ENCODE data around the gene C1QL4.
A peak's percentile ranks its signal among the peaks of the same experiment; 100 is the strongest.
"Not testable (repeated sequence)": the region's sequence is repeated elsewhere in the genome, so short reads cannot be mapped to it uniquely, and the experiment has no call there.

The C1QL4 gene

DNA sequence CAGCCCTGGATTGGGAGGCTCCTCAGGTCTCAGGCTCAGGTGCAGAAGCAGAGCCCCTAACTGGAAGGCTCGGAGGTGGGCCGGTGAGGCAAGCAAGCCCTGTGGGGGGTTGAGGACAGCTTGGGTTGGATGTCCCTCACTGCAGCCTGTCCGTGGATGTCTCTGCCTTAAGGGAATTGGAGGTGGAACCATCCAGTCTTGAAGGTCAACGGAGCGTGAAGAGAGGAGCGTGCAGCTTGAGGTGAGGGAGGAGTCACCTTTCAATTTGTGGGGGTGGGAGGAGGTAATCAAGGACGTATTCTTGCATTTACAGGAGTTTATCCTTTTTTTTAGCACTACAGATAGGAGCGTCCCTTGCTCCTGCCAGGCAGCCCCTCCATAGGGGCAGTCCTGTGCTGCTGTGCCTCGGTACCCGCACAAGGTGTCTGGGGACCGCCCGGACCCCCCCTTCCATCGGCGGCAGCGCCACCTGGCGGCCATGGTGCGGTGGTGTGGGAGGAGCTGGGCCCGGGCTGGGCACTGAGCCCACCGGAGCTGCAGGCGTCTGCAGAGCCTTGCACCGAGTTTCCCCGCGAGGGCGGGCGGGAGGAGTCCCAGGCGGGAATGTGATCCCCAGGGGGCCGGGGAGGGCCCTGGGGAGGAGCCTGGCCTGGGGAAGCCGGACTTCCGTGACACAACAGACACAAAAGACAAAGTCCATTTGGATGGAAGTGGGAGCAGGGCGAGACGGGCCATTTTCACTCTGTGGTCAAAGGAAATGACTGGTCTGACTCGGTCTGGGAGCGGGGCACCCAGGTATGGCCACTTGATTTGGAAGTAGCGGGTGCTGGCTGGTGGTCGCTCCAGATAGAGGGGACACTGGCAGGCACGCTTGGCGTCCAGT, 10.6 kb upstream of the C1QL4 start:
- peak; percentile 65 for DNase-seq

DNA sequence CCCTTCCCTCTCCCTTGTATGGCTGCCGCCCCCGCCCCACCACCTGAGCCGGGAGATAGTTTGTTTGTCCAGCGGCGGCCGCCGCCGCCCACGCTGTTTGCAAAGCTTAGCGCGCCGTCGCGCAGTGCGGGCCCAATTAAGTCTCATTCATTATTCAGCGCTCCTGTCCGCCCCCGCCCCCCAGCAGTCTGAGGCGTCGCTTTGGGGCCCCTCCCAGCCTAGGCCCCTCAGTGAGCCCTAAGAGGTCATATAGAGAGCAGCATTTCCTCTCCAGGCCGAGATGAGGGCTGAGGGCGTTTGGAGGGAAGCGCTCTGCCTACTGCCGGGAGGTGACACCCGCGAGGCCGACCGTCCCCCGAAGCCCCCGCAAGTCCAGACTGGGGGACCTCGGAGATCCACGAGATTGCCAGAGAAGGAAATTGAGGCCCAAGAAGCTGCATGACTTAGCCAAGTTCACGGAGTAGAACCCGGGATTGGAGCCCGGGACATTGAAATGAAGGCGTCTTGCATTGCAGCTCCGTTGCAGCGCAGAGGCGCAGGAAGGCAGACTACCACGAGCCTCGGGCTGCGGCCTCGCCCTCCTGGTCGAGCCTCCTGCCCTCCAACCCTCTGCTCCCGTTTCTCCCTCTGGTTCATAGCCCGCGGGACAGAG, 9.8 kb upstream of the C1QL4 start, which contains the start of gene DNAJC22:
Gene DNAJC22 (plus strand): TSS at position 230 of the 652 bp plus-strand sequence. CDS start 1,985 bp downstream, outside the sequence.
- no peak for DNase-seq

DNA sequence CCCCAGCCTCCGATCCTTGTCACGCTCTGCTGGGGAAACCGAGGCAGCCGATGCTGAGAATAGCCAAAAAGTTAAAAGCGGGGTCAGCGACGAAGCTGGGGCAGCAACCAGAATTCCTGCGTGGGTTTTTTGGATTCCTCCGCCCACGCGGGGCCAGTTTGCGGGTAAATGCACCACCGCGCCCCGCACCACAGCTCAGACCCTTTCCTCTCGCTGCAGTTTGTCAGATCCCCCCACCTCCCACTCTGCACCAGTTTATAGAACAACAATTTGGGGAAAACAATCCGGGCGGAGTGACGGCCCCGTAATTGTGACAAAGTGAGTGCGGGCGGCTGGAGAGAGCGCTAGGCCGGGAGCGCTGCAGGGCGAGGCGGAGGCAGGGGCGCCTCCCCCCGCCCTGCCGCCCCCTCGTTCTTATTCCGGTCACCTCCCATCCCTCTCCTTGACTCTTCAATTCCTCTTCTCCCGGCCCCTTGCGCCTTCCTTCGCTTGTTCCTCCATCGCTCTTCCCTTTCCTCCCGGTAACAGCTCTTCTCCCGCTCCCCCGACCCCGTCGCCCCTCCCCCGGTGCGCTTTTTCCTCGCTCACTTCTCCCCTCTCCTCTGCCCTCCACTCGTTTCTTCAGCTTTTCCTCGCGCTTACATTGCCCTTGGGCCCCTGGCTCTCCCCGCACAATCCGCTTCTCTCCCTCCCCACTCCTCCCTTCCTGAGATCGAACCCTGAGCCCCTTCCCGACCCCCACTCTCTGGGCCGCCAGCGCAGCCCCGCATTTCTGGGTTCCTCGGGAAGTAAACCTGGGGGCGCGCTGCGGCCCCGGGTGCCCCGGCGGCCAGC, 9.1 kb upstream of the C1QL4 start:
- DNase-seq = no peak

DNA sequence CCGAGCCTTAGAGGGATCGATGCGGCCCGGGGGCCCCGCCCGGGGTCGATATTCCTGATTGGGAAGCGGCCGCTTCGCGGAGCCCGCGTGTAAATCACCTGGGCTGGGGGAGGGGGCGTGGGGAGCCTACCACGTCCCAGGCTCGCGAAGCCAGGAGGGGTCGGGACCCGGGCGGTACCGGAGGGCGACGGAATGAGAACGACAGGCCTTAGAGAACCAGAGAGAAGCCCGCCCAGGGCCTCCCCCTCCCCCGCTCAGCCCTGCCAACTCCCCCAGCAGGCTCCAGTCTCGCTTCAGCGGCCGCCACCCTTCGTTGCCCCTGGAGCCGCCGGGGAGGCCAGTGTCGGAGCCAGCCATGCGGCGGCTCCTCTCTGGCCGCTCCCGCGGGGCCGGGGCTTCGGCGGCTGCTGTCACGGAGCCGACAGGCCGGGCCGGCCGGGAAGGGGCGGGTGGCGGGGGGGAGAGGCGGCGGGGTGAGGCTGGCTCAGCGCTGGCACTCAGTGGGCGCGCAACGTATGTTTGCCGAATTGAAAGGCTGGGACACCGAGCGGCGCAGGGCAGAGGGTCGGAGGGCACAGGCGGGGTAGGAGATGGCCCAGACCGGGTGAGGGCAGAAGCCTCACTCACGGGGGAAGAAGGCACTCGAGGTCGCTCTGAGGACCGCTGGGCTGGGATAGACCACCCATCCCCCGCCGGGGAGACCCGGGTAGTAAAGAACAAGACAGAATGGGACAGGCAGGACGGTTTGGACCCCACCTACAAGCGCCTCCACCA, 8.2 kb upstream of the C1QL4 start:
- no peak for DNase-seq

DNA sequence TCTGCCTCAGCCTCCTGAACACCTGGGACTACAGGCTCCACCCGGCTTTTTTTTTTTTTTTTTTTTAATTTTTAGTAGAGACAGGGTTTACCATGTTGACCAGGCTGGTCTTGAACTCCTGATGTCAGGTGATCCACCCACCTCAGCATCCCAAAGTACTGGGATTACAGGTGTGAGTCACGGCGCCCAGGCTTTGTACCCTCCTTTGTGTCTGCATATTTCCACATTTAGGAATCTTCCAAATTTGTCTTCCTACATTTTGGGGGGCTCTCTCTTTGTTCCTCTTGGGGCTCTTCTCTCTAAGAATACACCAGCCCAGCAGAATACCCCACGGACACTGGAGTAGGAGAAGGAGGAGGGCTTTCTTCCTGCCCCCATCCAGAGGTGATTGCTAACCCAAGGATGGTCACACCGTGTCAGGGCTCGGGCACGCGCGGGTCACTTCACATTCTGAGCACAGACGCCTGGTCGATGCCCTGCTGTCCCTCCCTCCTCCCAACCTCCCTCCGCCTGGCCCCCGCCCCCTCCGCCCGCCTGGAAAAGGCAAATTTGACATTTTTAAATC, 7.6 kb upstream of the C1QL4 start:
- no peak for DNase-seq

DNA sequence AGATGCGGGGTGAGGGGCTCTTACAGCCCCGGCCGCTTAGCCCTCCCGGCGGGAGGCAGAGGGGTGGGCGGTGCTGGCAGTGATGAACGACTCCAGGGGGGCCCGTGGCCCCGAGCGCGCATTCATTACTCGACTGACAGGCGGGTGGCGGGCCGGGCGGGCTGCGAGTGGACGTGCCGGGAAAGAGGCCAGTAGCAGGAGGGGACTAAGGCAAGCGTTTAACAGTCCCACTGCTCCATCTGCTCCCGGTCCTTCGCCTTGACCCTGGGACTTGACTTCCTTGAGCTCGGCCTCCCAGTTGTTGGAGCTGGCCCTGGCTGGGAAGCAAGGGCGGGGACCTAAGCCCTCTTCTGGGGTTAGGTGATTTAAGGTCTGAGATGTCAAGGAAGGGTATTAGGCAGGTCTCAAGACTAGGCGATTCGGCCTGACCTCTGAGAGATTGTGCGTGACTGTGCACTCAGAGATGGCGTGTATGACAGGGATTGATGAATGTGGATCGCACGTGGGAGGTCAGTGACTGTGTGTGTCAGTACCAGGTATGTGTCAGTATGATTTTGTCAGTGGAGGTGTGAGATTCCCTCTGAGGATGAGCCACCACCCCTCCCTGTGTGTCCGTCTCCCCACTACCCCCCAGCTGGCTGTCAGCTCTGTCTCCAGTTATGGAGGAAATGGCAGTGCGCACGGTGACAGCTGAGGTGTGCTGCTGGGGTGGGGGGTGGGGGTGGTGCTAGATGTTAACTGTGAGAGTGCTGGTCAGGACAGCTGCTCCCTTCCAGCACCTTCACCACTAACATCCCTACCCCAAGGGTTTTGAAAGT, 6.1 kb upstream of the C1QL4 start:
- DNase-seq = no peak

DNA sequence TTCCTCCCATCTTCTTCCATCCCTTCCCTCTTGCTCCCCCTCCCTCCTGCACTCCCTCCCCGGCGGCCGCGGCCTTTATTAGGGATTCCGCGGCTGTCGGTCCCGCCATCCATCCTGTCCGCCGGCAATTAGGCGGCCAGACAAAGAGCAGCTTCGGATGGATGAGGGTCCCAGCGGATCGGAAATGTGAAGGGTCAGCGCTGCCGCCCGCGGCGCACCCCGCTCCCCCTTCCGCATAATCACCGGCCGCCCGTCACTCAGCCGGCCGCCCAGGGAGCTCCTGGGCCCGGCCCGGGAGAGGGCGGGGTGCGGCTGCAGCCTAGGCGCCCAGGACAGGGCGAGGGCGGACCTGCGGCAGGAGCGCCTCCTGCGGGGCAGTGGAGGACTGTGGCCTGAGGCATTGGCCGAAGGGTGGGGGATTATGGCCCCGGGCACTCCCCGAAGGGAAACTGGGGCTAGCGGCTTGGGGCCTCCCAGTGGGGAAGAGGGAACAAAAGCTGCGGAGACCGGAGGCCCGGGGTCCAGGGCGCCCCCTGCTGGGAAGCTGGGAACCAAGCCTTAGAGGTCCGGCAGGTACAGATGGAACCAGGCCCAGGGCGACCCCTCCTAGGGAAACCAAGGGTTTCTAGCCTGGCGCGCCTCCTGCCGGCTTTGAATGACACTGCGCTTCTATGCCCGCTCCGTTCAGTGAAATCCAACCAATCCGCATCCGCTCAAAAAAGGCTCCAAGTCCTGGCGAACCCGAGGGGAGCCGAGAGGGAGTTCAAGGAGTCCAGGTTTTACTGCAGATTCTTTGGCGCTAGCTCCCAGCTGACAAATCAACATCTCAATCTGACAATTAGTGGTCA, 5.3 kb upstream of the C1QL4 start:
- peak; percentile 84 for DNase-seq

DNA sequence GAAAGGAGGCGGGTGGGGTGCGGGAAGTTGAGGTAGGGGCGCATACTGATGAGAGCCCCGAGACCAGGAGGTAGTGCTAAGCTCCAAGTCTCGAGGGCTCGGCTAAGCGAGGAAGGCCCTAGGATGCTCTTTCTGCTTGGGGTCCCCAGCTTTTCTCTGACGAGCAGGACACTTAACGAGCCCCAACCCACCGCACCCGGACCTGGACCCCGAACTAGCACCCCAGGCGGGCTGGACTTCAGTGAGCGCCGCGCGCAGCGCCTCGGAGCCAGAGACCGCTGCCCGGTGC, 4.7 kb upstream of the C1QL4 start:
- DNase-seq = no peak

DNA sequence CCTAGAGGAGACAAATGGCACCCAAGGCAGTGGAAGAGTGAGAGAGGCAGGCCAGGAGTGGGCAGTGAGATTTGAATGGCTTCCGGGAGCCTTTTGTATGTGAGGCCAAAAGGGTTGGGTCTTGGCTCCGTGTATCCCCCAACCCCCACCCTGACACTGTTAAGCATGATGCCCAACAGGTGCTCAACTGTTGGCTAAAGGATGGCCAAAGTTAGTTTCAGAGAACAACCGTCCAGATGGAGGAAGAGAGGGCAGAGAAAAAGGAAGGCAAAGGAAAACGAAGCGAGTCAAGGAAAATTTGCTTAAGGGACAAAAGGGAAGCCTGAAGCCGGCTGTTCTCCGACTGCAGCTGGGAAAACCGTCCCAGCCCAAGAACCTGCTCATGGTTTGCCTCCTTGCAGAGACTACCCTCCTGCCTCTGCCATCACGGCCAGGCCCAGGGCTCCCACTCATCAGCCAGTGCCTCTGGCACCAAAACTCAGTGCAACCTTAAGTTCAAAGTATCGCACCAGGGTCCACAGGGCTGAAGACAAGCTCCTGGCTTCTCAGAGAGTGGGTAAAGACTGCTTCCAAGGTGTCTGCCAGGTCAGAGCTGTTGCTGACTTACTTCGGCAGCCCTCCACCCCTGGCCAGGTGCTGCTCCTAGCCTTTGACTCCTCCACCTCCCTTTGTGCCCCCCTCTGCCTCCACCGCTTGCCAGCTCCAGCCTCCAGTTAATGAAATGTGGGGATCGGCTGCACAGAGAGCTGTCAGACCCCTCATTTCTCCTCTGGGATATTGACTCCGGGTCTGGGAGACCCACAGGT, 4.2 kb upstream of the C1QL4 start:
- no peak for DNase-seq

DNA sequence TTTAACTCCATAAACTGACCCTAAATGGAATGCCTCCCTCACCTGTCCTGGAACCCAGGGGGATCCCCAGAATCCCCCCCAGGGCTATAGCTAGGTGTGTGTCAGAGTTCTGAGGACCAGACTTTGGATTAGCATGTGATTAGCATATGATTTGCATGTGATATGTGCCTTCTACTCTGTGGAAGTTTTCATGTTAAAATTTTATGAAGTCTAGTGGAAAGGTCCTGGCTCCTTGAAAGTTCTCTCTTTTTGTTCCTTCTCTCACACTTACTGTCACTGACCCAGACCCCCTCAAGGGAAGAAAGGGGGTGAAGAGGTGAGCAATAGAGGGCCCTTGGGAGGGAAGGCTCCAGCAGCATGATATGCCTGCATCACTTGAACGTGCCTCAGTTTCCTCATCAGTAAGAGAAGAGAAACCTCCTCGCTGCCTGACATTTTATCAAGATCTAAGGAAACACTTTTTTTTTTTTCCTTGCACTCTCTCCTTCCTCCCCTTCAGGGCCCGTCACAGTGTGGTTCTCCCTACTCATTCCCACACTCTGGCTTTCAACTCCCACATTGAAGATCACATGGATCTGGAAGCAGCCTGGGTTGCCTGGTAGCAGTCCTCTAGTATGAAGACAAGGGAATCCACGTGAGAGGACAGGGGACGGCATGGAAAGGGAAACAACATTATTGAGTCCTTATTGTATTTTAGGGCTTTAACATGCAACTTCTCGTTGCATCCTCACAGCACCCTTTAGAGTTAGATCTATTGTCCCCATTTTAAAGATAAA, 3.3 kb upstream of the C1QL4 start:
- DNase-seq = no peak

DNA sequence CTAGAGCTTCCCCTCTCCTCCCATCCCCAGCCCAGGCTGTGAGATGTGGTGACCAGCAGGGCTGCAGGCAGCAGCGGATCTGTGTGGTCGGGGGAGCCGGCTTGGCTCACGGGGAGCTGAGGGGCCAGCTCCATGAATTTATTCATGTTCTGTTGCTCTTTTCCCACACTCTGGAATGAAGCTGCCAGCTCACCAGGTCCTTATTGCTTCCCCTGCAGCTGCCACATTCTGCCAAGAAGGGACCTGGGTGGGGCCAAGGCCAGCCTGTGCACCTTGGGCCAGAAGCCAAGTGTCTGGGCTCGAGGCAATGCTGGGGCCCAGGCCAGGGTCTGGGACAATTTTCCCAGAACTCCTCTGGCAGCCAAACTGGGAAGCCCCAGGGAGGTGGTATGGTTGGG, 2.5 kb upstream of the C1QL4 start:
- DNase-seq = no peak

DNA sequence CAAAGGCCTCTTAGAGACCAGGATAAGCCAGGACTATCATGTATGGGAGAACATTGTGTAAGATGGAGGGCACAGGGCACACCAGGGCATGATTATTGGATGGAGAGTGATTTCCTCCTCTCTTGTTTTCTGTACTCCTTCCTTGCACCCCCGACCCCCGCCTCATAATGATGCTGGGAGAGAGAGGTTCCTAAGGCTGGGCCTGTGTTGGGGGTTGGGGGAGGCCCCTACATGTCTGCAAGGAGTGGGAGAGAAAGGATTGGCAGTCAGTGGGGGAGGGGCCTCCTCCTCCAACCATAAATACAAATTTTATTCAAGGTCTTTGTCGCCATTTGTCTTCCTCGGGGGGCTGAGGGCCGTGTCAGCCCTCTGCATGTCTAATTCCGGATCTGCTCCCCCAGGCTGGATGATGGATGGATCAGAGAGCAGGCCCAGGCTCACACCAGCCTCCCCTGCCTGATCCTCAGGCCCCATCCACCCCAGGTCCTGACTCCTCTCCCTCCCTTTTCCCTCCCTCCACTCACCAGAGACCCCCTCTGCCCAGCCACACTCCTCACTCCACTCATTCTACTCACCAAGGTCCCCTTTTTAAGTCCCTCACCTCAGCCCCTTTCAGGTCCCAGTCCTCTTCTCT, 2.0 kb upstream of the C1QL4 start:
- DNase-seq = no peak

DNA sequence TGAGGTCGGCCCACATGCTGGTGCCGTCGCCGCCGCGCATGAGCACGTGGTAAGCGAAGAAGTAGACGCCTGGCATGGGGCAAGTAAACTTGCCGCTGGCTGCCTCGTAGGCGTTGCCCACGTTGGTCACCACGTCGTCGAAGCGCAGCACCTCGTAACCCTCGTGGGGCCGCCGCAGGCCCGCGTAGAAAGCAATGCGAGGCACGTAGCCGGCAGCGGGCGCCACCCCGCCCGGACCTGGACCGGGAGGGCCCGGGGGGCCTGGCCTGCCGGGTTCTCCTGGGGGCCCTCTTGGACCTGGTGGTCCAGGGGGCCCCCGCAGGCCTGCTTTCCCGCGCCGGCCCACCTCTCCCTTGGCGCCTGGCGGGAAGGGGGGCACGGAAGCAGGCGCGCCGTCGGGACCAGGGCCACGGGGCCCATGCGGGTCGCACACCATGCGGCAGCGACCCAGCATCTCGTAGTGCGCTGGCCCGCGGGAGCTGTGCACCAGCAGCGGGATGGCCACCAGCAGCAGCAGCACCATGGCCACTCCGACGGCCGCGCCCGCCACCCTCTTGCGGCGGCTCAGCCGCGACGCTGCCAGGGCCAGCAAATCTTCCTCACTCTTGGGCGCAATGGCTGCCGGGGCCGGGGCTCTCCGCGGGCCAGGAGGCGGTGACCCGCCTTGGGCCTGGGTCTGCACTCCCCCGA, 888 bp downstream of the C1QL4 start:
- DNase-seq = no peak

DNA sequence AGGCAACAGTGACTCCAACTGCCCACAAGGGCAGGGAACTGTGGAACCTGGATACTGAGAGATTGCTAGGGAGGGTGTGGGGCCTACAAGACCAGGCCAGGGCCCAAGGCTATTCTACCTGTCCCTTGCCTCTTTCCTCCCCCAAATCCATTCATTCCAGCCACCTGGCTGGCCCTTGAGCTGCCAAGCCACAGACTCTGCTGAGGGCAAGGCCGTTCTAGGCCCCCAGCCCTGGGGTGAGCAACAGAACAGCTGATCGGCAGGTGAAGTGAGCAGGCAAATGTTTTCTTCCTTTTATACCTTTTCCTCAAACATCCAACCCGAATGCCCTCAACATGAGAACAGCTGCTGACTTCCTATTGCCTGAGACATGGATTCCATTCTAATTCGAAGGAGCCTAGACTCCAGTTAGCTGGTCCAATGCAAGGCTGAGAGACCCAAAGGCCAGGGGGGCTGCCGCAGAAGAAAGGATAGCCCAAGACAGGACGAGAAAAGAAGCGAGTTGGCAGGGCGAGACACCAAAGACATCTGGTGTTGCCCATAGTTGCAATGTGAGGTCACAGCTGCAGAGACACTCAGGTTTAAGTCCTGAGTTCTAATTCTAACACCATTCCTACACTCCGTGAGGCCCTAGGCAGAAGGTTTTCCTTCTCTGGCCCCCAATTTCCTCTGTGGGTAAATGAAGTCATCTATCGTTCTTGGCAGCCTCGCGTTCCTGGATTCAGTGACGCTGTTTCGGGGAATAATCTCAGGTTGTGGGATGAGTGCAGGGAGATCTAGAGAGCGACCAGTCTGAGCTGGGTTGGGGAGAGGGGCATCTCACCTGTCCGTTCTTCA, 1.7 kb downstream of the C1QL4 start:
- DNase-seq = no peak

DNA sequence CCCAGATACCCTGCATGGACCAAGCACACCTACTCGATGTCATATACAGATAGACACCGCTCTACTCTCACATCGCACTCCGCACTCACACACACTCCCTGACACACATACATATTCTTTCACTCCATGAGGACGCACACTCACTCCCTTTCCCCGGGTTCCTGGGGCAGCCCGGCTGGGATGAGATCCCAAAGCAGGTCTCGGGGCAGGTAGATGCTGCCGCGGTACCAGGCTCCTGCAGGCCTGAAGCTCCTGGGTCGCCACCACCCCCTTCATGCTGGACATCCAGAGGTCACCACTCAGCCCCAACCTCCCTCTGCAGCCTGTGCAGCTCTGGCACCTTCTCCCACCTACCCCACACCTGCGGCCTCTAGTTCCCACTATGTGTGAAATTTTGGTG, 2.3 kb downstream of the C1QL4 start:
- no peak for DNase-seq

DNA sequence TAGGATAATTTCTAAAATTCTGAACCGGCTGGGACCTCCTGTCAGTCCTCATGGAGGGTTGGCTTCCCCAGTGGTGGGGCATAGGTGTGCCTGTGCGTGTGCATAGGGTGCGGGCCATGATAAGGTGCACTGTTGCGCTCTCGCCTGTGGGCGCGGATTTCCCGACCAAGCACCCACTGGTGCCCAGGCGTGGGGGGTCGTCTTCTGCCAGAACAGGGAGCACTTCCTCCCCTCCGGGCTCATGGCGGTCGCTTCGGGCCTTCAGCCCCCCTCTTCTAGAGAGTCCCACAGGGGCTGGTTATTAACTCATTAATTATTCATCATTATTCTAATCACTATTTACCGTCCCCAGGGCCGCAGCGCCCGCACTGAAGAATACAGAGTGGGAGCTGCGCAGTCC, 2.8 kb downstream of the C1QL4 start:
- no peak for DNase-seq

DNA sequence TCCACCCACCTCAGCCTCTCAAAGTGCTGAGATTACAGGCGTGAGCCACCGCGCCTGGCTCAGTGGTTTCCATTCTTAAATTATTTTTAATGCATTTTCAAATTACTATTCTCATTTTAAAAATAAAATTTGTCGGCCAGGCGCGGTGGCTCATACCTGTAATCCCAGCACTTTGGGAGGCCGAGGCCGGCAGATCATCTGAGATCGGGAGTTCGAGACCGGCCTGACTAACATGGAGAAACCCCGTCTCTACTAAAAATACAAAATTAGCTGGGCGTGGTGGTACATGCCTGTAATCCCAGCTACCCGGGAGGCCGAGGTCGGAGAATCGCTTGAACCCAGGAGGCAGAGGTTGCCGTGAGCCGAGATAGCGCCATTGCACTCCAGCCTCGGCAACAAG, 3.2 kb downstream of the C1QL4 start:
- not testable (repeated sequence) for DNase-seq

Data from hematopoietic multipotent progenitor cell treated with erythropoietin and hydrocortisone succinate and interleukin-3 and kit ligand, for 8 days (in vitro differentiated cells).